ENCODE data around the gene SLC35A2. TPM values are rescaled to one million over a fixed set of nuclear protein-coding genes. Genes with fewer than 3 reads are reported as not detected.

SLC35A2 gene
- total RNA-seq, 1 experiment from 2014 or later = 35.0 TPM

- Histone ChIP-seq H3K4me3 (replicated peaks in 1 of 2; ENCODE audit: low read depth in 1 of 2, low read length in 2 of 2) (no peak overlapping the region), H4K20me1 (ENCODE audit: insufficient read depth) (no peaks in the 10 kb centered on the region), H3K4me1 (ENCODE audit: control insufficient read depth in 1 of 2, insufficient read depth in 2 of 2, low read length in 2 of 2) (no peaks in the 10 kb centered on the region), H3K4me2 (ENCODE audit: low read length) (no peak overlapping the region), H3K36me3 (ENCODE audit: control insufficient read depth in 1 of 2, insufficient read depth in 2 of 2, low read length in 2 of 2) (peaks cover 0 to 8% of the 10 kb centered on the region in 2 experiments; a peak in 2 of 4 replicates), H3K79me2 (ENCODE audit: insufficient read depth, low read length) (peaks cover 49% of the 10 kb centered on the region), H3K27ac (ENCODE audit: low read depth, low read length) (no peak overlapping the region), H3K9me2 (ENCODE audit: insufficient read depth) (no peaks in the 10 kb centered on the region), H3K27me3 (ENCODE audit: insufficient read depth, low read length) (no peaks in the 10 kb centered on the region), H2AFZ (ENCODE audit: low read depth, low read length, poor library complexity, severe bottlenecking) (no peak overlapping the region), H3K9me3 (ENCODE audit: control insufficient read depth in 1 of 2, insufficient read depth in 1 of 2, low read depth in 1 of 2, low read length in 2 of 2) (no peaks in the 10 kb centered on the region), H3K9ac (ENCODE audit: low read length) (no peak overlapping the region)
- no peak for DNase-seq (ENCODE audit: low read depth, low spot score)
- ChIA-PET POLR2A (no interaction called here), RAD21 (ENCODE audit: low non-redundant PET in 1 of 2, low total read pairs in 2 of 2, uncharacterized antibody in 2 of 2, unreplicated experiment in 2 of 2) (no interaction called here), CTCF (no interaction called here)
- ATAC-seq = no peak
- no TSS peak for BruUV-seq (replicated peaks)
- no peak for TF ChIP-seq FOSL1 (IDR thresholded peaks at IDR 0.05; ENCODE audit: low read depth)
- no peak for TF ChIP-seq POLR2A (IDR thresholded peaks at IDR 0.05; ENCODE audit: borderline replicate concordance, extremely low read depth, insufficient read depth, insufficient read length)
- TF ChIP-seq ZBTB33 (IDR thresholded peaks at IDR 0.05; ENCODE audit: extremely low read depth, insufficient replicate concordance, low read length) = no peak
- no peak for TF ChIP-seq EGR1 (IDR thresholded peaks at IDR 0.05; ENCODE audit: low read depth)
- no peak for TF ChIP-seq EZH2phosphoT487 (IDR thresholded peaks at IDR 0.05; ENCODE audit: borderline replicate concordance)
- intact Hi-C loops (cut with micrococcal nuclease) = no loop called here
Observed at GRCh38 chrX:48940404-48940955, 29.0 kb upstream of the SLC35A2 start.

- Histone ChIP-seq H4K20me1 (ENCODE audit: insufficient read depth) (no peaks in the 10 kb centered on the region), H3K4me3 (replicated peaks in 1 of 2; ENCODE audit: low read depth in 1 of 2, low read length in 2 of 2) (no peak overlapping the region), H3K36me3 (ENCODE audit: control insufficient read depth in 1 of 2, insufficient read depth in 2 of 2, low read length in 2 of 2) (peaks cover 0 to 8% of the 10 kb centered on the region in 2 experiments; a peak in 2 of 4 replicates), H3K9ac (ENCODE audit: low read length) (no peak overlapping the region), H3K9me3 (ENCODE audit: control insufficient read depth in 1 of 2, insufficient read depth in 1 of 2, low read depth in 1 of 2, low read length in 2 of 2) (no peaks in the 10 kb centered on the region), H2AFZ (ENCODE audit: low read depth, low read length, poor library complexity, severe bottlenecking) (no peak overlapping the region), H3K79me2 (ENCODE audit: insufficient read depth, low read length) (peaks cover 47% of the 10 kb centered on the region), H3K4me1 (ENCODE audit: control insufficient read depth in 1 of 2, insufficient read depth in 2 of 2, low read length in 2 of 2) (no peaks in the 10 kb centered on the region), H3K4me2 (ENCODE audit: low read length) (no peak overlapping the region), H3K9me2 (ENCODE audit: insufficient read depth) (no peaks in the 10 kb centered on the region), H3K27me3 (ENCODE audit: insufficient read depth, low read length) (no peaks in the 10 kb centered on the region), H3K27ac (ENCODE audit: low read depth, low read length) (no peak overlapping the region)
- ATAC-seq = no peak
- ChIA-PET CTCF (no interaction called here), POLR2A (no interaction called here), RAD21 (ENCODE audit: low non-redundant PET in 1 of 2, low total read pairs in 2 of 2, uncharacterized antibody in 2 of 2, unreplicated experiment in 2 of 2) (no interaction called here)
- intact Hi-C loops (cut with micrococcal nuclease) = no loop called here
- no peak for DNase-seq (ENCODE audit: low read depth, low spot score)
- no peak for TF ChIP-seq TCF7L2 (IDR thresholded peaks at IDR 0.05; ENCODE audit: borderline replicate concordance, extremely low read depth, insufficient read depth, insufficient read length)
- no peak for TF ChIP-seq ZBTB33 (IDR thresholded peaks at IDR 0.05; ENCODE audit: extremely low read depth, insufficient replicate concordance, low read length)
- TF ChIP-seq SIN3A (IDR thresholded peaks at IDR 0.05; ENCODE audit: low read depth) = no peak
- TF ChIP-seq MAX (IDR thresholded peaks at IDR 0.05) = no peak
- no peak for TF ChIP-seq SP1 (IDR thresholded peaks at IDR 0.05; ENCODE audit: low read depth)
- TF ChIP-seq YY1 (IDR thresholded peaks at IDR 0.05; ENCODE audit: extremely low read depth, insufficient replicate concordance, low read depth, low read length) = no peak
- no peak for TF ChIP-seq CBX3 (IDR thresholded peaks at IDR 0.05; ENCODE audit: low read depth)
- TF ChIP-seq ZNF274 (IDR thresholded peaks at IDR 0.05; ENCODE audit: low read depth, low read length) = no peak
- BruUV-seq (replicated peaks) = no TSS peak
Observed at GRCh38 chrX:48939524-48940228, 28.2 kb upstream of the SLC35A2 start.
